Testis (tissue), 2 donors: Measurements from ENCODE around the gene FBXO41.

Experiments
- CTCF ChIP-seq, 3 experiments: fragments of 450-650 bp in 2 of 3; fragments of 200-600 bp in 1 of 3; sonication (generic) in 1 of 3; IDR thresholded peaks; one replicate each; pipeline ENCODE4 v1.5.1; 2016 to 2019; ENCODE audit warnings: antibody characterized with exemption in 3 of 3, mild to moderate bottlenecking in 2 of 3, moderate library complexity in 1 of 3
- POLR2A ChIP-seq: fragments of 450-650 bp; IDR thresholded peaks from one replicate; pipeline ENCODE4 v1.6.1; 2017; ENCODE audit warnings: antibody characterized with exemption, mild to moderate bottlenecking, moderate library complexity

GRCh38 chr2:73300926-73301325 is 16.6 kb upstream of the FBXO41 start:
- TF ChIP-seq POLR2A = no peak
- TF ChIP-seq CTCF (IDR thresholded peaks at IDR 0.05) = no peak
